ENCODE data around the gene DTX3. TPM values are rescaled to one million over a fixed set of nuclear protein-coding genes. Genes with fewer than 3 reads are reported as not detected.

Gene DTX3
- total RNA-seq, 1 donor from 2014 or later = 56.4 TPM

DNA sequence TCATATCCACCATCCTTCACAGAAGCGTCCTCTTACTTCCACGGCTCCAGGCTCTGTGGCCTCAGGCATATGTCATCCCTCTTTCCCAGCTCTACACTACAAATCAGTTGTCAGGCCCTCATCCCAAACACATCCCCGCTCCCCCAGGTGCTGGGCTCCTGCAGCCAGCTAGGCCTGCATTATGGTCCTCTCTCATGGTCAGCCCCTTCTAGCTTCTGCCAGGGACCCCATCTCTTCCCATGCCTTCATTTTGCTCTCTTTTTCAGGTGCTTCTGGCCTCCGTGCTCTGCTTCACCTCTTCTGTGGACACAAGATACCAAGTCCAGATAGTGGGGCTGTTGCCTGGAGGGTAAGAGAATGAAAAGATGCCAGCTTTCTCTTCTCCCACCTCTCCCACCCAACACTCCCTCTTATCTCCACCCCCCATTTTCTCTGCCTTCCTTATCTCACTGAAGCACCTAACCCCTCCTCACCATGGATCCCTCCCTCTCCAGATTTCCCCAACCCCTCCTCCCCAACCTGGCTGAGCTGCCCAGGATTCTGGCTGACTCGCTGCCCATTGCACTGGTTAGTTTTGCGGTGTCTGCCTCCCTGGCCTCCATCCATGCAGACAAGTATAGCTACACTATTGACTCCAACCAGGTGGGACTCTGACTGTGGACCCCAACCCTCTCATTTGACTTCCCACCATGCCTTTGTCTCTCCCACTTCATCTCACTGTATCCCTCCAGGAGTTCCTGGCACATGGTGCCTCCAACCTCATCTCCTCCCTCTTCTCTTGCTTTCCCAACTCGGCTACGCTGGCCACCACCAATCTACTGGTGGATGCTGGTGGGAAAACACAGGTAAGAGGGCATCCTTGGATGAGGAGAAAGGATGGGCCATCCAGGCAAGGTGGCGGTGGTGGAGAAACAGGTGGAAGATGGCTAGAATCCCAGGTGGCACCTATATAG lies 17.9 kb downstream of the DTX3 start:
- Histone ChIP-seq H4K20me1 (ENCODE audit: low read depth) (peaks cover 42% of the 10 kb centered on the region), H3K36me3 (no peaks in the 10 kb centered on the region), H3K4me2 (no peak overlapping the region), H3K27ac (no peak overlapping the region), H3K79me2 (ENCODE audit: low read depth) (no peaks in the 10 kb centered on the region), H3F3A (ENCODE audit: low read depth) (no peaks in the 10 kb centered on the region), H3K4me3 (no peak overlapping the region), H3K9me3 (ENCODE audit: low read depth) (no peaks in the 10 kb centered on the region), H2AFZ (replicated peaks) (no peak overlapping the region), H3K27me3 (peaks cover 100% of the 10 kb centered on the region), H3K9ac (no peak overlapping the region), H3K4me1 (peaks cover 18% of the 10 kb centered on the region)
- peaks cover 62% of the 10 kb centered on the region for H3K27me3 Mint-ChIP-seq (ENCODE audit: insufficient read depth, low read depth)
- H3K4me3 Mint-ChIP-seq = peak overlapping the region; percentile 83
- TF ChIP-seq, protein P1, sequence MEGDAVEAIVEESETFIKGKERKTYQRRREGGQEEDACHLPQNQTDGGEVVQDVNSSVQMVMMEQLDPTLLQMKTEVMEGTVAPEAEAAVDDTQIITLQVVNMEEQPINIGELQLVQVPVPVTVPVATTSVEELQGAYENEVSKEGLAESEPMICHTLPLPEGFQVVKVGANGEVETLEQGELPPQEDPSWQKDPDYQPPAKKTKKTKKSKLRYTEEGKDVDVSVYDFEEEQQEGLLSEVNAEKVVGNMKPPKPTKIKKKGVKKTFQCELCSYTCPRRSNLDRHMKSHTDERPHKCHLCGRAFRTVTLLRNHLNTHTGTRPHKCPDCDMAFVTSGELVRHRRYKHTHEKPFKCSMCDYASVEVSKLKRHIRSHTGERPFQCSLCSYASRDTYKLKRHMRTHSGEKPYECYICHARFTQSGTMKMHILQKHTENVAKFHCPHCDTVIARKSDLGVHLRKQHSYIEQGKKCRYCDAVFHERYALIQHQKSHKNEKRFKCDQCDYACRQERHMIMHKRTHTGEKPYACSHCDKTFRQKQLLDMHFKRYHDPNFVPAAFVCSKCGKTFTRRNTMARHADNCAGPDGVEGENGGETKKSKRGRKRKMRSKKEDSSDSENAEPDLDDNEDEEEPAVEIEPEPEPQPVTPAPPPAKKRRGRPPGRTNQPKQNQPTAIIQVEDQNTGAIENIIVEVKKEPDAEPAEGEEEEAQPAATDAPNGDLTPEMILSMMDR (IDR thresholded peaks at IDR 0.05) = no peak
- TF ChIP-seq EZH2phosphoT487 (IDR thresholded peaks at IDR 0.05) = no peak
- TF ChIP-seq EZH2 (IDR thresholded peaks at IDR 0.05) = no peak
- H3K4me1 Mint-ChIP-seq = peaks cover 18% of the 10 kb centered on the region
- peaks cover 15% of the 10 kb centered on the region for H3K36me3 Mint-ChIP-seq
- DNase-seq (ENCODE audit: low spot score) = no peak
- no peak overlapping the region for H3K27ac Mint-ChIP-seq
- peaks cover 4% of the 10 kb centered on the region for H3K9me3 Mint-ChIP-seq

DNA sequence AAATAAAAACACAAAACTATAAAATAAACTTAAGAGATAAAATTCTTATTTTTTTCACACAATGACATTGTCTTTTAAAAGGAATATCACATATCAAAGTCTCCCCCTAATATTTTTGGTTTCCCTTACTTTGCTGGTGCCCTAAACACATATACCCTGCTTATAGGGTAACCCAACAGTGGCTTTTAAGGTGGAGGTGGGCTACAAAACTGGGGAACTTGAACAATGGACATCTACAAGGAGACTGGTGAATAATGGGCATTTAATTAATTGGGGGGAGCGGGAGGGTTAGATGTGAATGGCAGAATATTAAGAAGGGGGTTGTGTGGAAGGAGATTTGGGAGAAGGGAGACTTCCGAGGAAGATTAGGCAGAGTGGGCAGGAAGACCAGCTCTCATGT lies 18.8 kb downstream of the DTX3 start:
- no peak overlapping the region for H3K4me2 ChIP-seq
- Mint-ChIP-seq H3K4me1 (peaks cover 18% of the 10 kb centered on the region), H3K27ac (no peak overlapping the region), H3K27me3 (ENCODE audit: insufficient read depth, low read depth) (peaks cover 53% of the 10 kb centered on the region), H3K9me3 (peaks cover 4% of the 10 kb centered on the region), H3K4me3 (no peak overlapping the region), H3K36me3 (peaks cover 15% of the 10 kb centered on the region)
- no peaks in the 10 kb centered on the region for H3F3A ChIP-seq (ENCODE audit: low read depth)
- peaks cover 100% of the 10 kb centered on the region for H3K27me3 ChIP-seq
- no peak overlapping the region for H3K9ac ChIP-seq
- H2AFZ ChIP-seq (replicated peaks) = no peak overlapping the region
- H3K79me2 ChIP-seq (ENCODE audit: low read depth) = no peaks in the 10 kb centered on the region
- TF ChIP-seq EZH2phosphoT487 (IDR thresholded peaks at IDR 0.05) = no peak
- TF ChIP-seq, protein P1 (IDR thresholded peaks at IDR 0.05) = no peak
- TF ChIP-seq EZH2 (IDR thresholded peaks at IDR 0.05) = no peak
- no peak overlapping the region for H3K4me3 ChIP-seq
- peaks cover 38% of the 10 kb centered on the region for H4K20me1 ChIP-seq (ENCODE audit: low read depth)
- DNase-seq (ENCODE audit: low spot score) = no peak
- no peaks in the 10 kb centered on the region for H3K9me3 ChIP-seq (ENCODE audit: low read depth)
- no peak overlapping the region for H3K27ac ChIP-seq
- no peaks in the 10 kb centered on the region for H3K36me3 ChIP-seq
- H3K4me1 ChIP-seq = peaks cover 18% of the 10 kb centered on the region

DNA sequence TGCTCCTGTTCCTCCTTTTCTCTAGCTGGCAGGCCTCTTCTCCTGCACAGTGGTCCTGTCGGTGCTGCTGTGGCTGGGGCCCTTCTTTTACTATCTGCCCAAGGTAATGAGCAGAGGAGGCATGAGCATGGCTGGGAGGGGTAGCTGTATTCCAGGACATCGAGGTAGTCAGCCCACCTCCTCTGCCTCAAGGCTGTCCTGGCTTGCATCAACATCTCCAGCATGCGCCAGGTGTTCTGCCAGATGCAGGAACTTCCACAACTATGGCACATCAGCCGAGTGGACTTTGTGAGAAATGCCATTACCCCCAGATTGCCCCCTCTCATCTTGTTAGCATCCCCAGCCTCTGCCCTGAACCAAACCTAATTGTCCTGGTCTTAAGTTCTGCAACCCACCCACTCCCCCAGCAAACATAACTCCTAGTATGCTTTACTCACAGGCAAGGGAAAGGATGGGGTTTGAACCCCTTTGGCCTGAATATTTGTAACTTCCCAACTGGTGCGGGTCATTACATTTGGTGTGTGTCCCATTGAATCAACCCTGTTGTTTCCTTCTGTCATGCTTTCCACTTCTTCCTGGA lies 19.3 kb downstream of the DTX3 start:
- H3K9ac ChIP-seq = no peak overlapping the region
- no peak overlapping the region for H3K4me3 ChIP-seq
- Mint-ChIP-seq H3K36me3 (peaks cover 13% of the 10 kb centered on the region), H3K27me3 (ENCODE audit: insufficient read depth, low read depth) (peaks cover 48% of the 10 kb centered on the region), H3K9me3 (peaks cover 4% of the 10 kb centered on the region), H3K4me1 (peaks cover 18% of the 10 kb centered on the region), H3K4me3 (no peak overlapping the region), H3K27ac (no peak overlapping the region)
- no peaks in the 10 kb centered on the region for H3K36me3 ChIP-seq
- peaks cover 35% of the 10 kb centered on the region for H4K20me1 ChIP-seq (ENCODE audit: low read depth)
- no peak for DNase-seq (ENCODE audit: low spot score)
- H3K4me1 ChIP-seq = peaks cover 17% of the 10 kb centered on the region
- H3F3A ChIP-seq (ENCODE audit: low read depth) = no peaks in the 10 kb centered on the region
- no peak overlapping the region for H3K27ac ChIP-seq
- no peaks in the 10 kb centered on the region for H3K9me3 ChIP-seq (ENCODE audit: low read depth)
- H3K27me3 ChIP-seq = peaks cover 100% of the 10 kb centered on the region
- no peak overlapping the region for H3K4me2 ChIP-seq
- H2AFZ ChIP-seq (replicated peaks) = no peak overlapping the region
- no peaks in the 10 kb centered on the region for H3K79me2 ChIP-seq (ENCODE audit: low read depth)
- TF ChIP-seq, protein P1 (IDR thresholded peaks at IDR 0.05) = no peak
- TF ChIP-seq EZH2phosphoT487 (IDR thresholded peaks at IDR 0.05) = no peak
- TF ChIP-seq EZH2 (IDR thresholded peaks at IDR 0.05) = no peak
